ENCODE measurements around the gene ESR1.
"Not testable (repeated sequence)": the region's sequence is repeated elsewhere in the genome, so short reads cannot be mapped to it uniquely, and the experiment has no call there.

Gene ESR1

GRCh38 chr6:151975795-151976194 is 168.3 kb downstream of the ESR1 start:
- H3K9ac ChIP-seq (ENCODE audit: low read depth, low read length, poor library complexity), result no peak overlapping the region
- no peaks in the 10 kb centered on the region for H3K79me1 ChIP-seq (ENCODE audit: low read depth, low read length)
- no peak overlapping the region for H2AFZ ChIP-seq (ENCODE audit: low read length)
- H2BK15ac ChIP-seq (ENCODE audit: low read length), result no peak overlapping the region
- no peak overlapping the region for H3K4me2 ChIP-seq (ENCODE audit: insufficient read depth, low read length, poor library complexity, severe bottlenecking)
- H4K91ac ChIP-seq (ENCODE audit: low read depth, low read length, poor library complexity), result no peak overlapping the region
- H2BK5ac ChIP-seq (ENCODE audit: low read length), result no peak overlapping the region
- WGBS, 2 donors (ENCODE audit: extremely low coverage in 2 of 2, insufficient read length in 2 of 2, insufficient replicate concordance in 1 of 2), result no CpG with 5 or more reads among the region's 1 CpG
- H3K9me3 ChIP-seq (replicated peaks in 1 of 2; ENCODE audit: control insufficient read depth in 2 of 2, insufficient read depth in 1 of 2, low read depth in 1 of 2, low read length in 2 of 2), result no peaks in the 10 kb centered on the region
- no peak for DNase-seq (ENCODE audit: low spot score)
- H3K4me1 ChIP-seq (ENCODE audit: control insufficient read depth in 2 of 2, insufficient read depth in 1 of 2, low read depth in 1 of 2, low read length in 2 of 2), result peaks cover 0 to 1% of the 10 kb centered on the region in 2 donors
- no peak overlapping the region for H2BK120ac ChIP-seq (ENCODE audit: low read depth, low read length)
- no peak overlapping the region for H3K4ac ChIP-seq (ENCODE audit: low read length)
- H2BK12ac ChIP-seq (ENCODE audit: low read length), result no peak overlapping the region
- no peak overlapping the region for H3K14ac ChIP-seq (ENCODE audit: low read length)
- H3K36me3 ChIP-seq (replicated peaks in 1 of 2; ENCODE audit: control insufficient read depth in 2 of 2, insufficient read depth in 2 of 2, low read length in 2 of 2), result no peaks in the 10 kb centered on the region
- H3K4me3 ChIP-seq (ENCODE audit: low read length in 2 of 2), result no peak overlapping the region
- H2AK5ac ChIP-seq (ENCODE audit: low read depth, low read length), result no peak overlapping the region
- H3K27me3 ChIP-seq (ENCODE audit: control insufficient read depth in 3 of 3, insufficient read depth in 3 of 3, low read depth in 1 of 3, low read length in 3 of 3), result no peaks in the 10 kb centered on the region
- no peak overlapping the region for H4K8ac ChIP-seq (ENCODE audit: low read depth, low read length)
- no peak overlapping the region for H3K27ac ChIP-seq (replicated peaks; ENCODE audit: low read length)
- no peak overlapping the region for H3K18ac ChIP-seq (ENCODE audit: low read length)
- no peak overlapping the region for H3K23ac ChIP-seq (ENCODE audit: low read depth, low read length, poor library complexity)

- not testable (repeated sequence) for H4K91ac ChIP-seq (ENCODE audit: low read depth, low read length, poor library complexity); H3K4me3 ChIP-seq (ENCODE audit: low read length in 2 of 2); H3K27ac ChIP-seq (replicated peaks; ENCODE audit: low read length); H3K23ac ChIP-seq (ENCODE audit: low read depth, low read length, poor library complexity); H2BK120ac ChIP-seq (ENCODE audit: low read depth, low read length); H3K4me1 ChIP-seq (ENCODE audit: control insufficient read depth in 2 of 2, insufficient read depth in 1 of 2, low read depth in 1 of 2, low read length in 2 of 2); H3K79me1 ChIP-seq (ENCODE audit: low read depth, low read length); H2AFZ ChIP-seq (ENCODE audit: low read length); H4K8ac ChIP-seq (ENCODE audit: low read depth, low read length); H3K9ac ChIP-seq (ENCODE audit: low read depth, low read length, poor library complexity); H2BK5ac ChIP-seq (ENCODE audit: low read length); H2BK12ac ChIP-seq (ENCODE audit: low read length); H3K18ac ChIP-seq (ENCODE audit: low read length); H3K27me3 ChIP-seq (ENCODE audit: control insufficient read depth in 3 of 3, insufficient read depth in 3 of 3, low read depth in 1 of 3, low read length in 3 of 3); DNase-seq (ENCODE audit: low spot score); H2BK15ac ChIP-seq (ENCODE audit: low read length); H2AK5ac ChIP-seq (ENCODE audit: low read depth, low read length); H3K14ac ChIP-seq (ENCODE audit: low read length); H3K4ac ChIP-seq (ENCODE audit: low read length); H3K36me3 ChIP-seq (replicated peaks in 1 of 2; ENCODE audit: control insufficient read depth in 2 of 2, insufficient read depth in 2 of 2, low read length in 2 of 2); H3K9me3 ChIP-seq (replicated peaks in 1 of 2; ENCODE audit: control insufficient read depth in 2 of 2, insufficient read depth in 1 of 2, low read depth in 1 of 2, low read length in 2 of 2); H3K4me2 ChIP-seq (ENCODE audit: insufficient read depth, low read length, poor library complexity, severe bottlenecking)
- WGBS, 2 donors (ENCODE audit: extremely low coverage in 2 of 2, insufficient read length in 2 of 2, insufficient replicate concordance in 1 of 2), result no CpG with 5 or more reads among the region's 6 CpGs
These were observed 180.7 kb downstream of the ESR1 start for GRCh38 chr6:151988199-151988598.

- H2BK120ac ChIP-seq (ENCODE audit: low read depth, low read length), result no peak overlapping the region
- no peaks in the 10 kb centered on the region for H3K36me3 ChIP-seq (replicated peaks in 1 of 2; ENCODE audit: control insufficient read depth in 2 of 2, insufficient read depth in 2 of 2, low read length in 2 of 2)
- no peak overlapping the region for H4K91ac ChIP-seq (ENCODE audit: low read depth, low read length, poor library complexity)
- H3K27me3 ChIP-seq (ENCODE audit: control insufficient read depth in 3 of 3, insufficient read depth in 3 of 3, low read depth in 1 of 3, low read length in 3 of 3), result no peaks in the 10 kb centered on the region
- H3K9ac ChIP-seq (ENCODE audit: low read depth, low read length, poor library complexity), result no peak overlapping the region
- no peak for DNase-seq (ENCODE audit: low spot score)
- H3K4me3 ChIP-seq (ENCODE audit: low read length in 2 of 2), result no peak overlapping the region
- no peak overlapping the region for H3K14ac ChIP-seq (ENCODE audit: low read length)
- H3K4me2 ChIP-seq (ENCODE audit: insufficient read depth, low read length, poor library complexity, severe bottlenecking), result no peak overlapping the region
- H3K4ac ChIP-seq (ENCODE audit: low read length), result no peak overlapping the region
- no peak overlapping the region for H2AK5ac ChIP-seq (ENCODE audit: low read depth, low read length)
- no peak overlapping the region for H2BK5ac ChIP-seq (ENCODE audit: low read length)
- H3K23ac ChIP-seq (ENCODE audit: low read depth, low read length, poor library complexity), result no peak overlapping the region
- no peak overlapping the region for H2BK15ac ChIP-seq (ENCODE audit: low read length)
- H3K79me1 ChIP-seq (ENCODE audit: low read depth, low read length), result no peaks in the 10 kb centered on the region
- no peak overlapping the region for H3K18ac ChIP-seq (ENCODE audit: low read length)
- H3K27ac ChIP-seq (replicated peaks; ENCODE audit: low read length), result no peak overlapping the region
- WGBS, 2 donors (ENCODE audit: extremely low coverage in 2 of 2, insufficient read length in 2 of 2, insufficient replicate concordance in 1 of 2), result no CpG with 5 or more reads among the region's 5 CpGs
- no peak overlapping the region for H2BK12ac ChIP-seq (ENCODE audit: low read length)
- no peak overlapping the region for H4K8ac ChIP-seq (ENCODE audit: low read depth, low read length)
- H3K9me3 ChIP-seq (replicated peaks in 1 of 2; ENCODE audit: control insufficient read depth in 2 of 2, insufficient read depth in 1 of 2, low read depth in 1 of 2, low read length in 2 of 2), result no peaks in the 10 kb centered on the region
- no peak overlapping the region for H2AFZ ChIP-seq (ENCODE audit: low read length)
- no peaks in the 10 kb centered on the region for H3K4me1 ChIP-seq (ENCODE audit: control insufficient read depth in 2 of 2, insufficient read depth in 1 of 2, low read depth in 1 of 2, low read length in 2 of 2)
These were observed 184.6 kb downstream of the ESR1 start for GRCh38 chr6:151992091-151992490.

GRCh38 chr6:151993364-151993763 is 185.9 kb downstream of the ESR1 start:
- Histone ChIP-seq H3K27ac (replicated peaks; ENCODE audit: low read length) (no peak overlapping the region), H2AFZ (ENCODE audit: low read length) (no peak overlapping the region), H2AK5ac (ENCODE audit: low read depth, low read length) (no peak overlapping the region), H3K27me3 (ENCODE audit: control insufficient read depth in 3 of 3, insufficient read depth in 3 of 3, low read depth in 1 of 3, low read length in 3 of 3) (no peaks in the 10 kb centered on the region), H3K9ac (ENCODE audit: low read depth, low read length, poor library complexity) (no peak overlapping the region), H3K4me3 (ENCODE audit: low read length in 2 of 2) (no peak overlapping the region), H3K79me1 (ENCODE audit: low read depth, low read length) (no peaks in the 10 kb centered on the region), H2BK5ac (ENCODE audit: low read length) (no peak overlapping the region), H2BK15ac (ENCODE audit: low read length) (no peak overlapping the region), H3K4me1 (ENCODE audit: control insufficient read depth in 2 of 2, insufficient read depth in 1 of 2, low read depth in 1 of 2, low read length in 2 of 2) (no peaks in the 10 kb centered on the region), H2BK12ac (ENCODE audit: low read length) (no peak overlapping the region), H3K23ac (ENCODE audit: low read depth, low read length, poor library complexity) (no peak overlapping the region), H3K4ac (ENCODE audit: low read length) (no peak overlapping the region), H3K36me3 (replicated peaks in 1 of 2; ENCODE audit: control insufficient read depth in 2 of 2, insufficient read depth in 2 of 2, low read length in 2 of 2) (no peaks in the 10 kb centered on the region), H4K8ac (ENCODE audit: low read depth, low read length) (no peak overlapping the region), H3K14ac (ENCODE audit: low read length) (no peak overlapping the region), H4K91ac (ENCODE audit: low read depth, low read length, poor library complexity) (no peak overlapping the region), H3K18ac (ENCODE audit: low read length) (no peak overlapping the region), H2BK120ac (ENCODE audit: low read depth, low read length) (no peak overlapping the region), H3K9me3 (replicated peaks in 1 of 2; ENCODE audit: control insufficient read depth in 2 of 2, insufficient read depth in 1 of 2, low read depth in 1 of 2, low read length in 2 of 2) (no peaks in the 10 kb centered on the region), H3K4me2 (ENCODE audit: insufficient read depth, low read length, poor library complexity, severe bottlenecking) (no peak overlapping the region)
- DNase-seq (ENCODE audit: low spot score), result no peak
- WGBS, 2 donors (ENCODE audit: extremely low coverage in 2 of 2, insufficient read length in 2 of 2, insufficient replicate concordance in 1 of 2), result no CpG with 5 or more reads among the region's 3 CpGs

Data from neuronal stem cell (in vitro differentiated cells).